ENCODE measurements around the gene GABBR2.

GABBR2 gene

DNA sequence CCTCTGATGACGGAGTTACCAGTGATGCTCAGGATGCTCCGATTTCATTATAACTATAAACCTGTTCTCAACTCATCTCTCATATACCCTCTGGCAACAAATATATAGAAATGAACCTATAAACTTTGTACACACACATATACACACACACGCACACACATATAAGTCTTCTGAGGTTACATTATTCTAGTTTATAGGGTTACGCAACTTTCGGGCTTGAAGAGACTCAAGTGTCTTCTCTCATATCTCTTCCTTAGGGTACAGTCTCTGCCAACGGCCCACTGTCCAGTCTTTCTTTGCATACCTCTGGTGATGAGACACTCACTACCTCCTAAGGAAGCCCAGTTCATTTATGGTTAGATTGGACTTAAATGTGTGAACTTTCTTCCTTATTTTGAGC lies 383.9 kb downstream of the GABBR2 start:
- no peak overlapping the region for H3K4me3 ChIP-seq (ENCODE audit: low read depth, low read length)
- no peak for TF ChIP-seq CTCF (IDR thresholded peaks at IDR 0.05; ENCODE audit: control insufficient read depth, extremely low read depth, insufficient read depth)
- DNase-seq (ENCODE audit: low read depth), result no peak

GRCh38 chr9:98323831-98324135 lies 385.0 kb downstream of the GABBR2 start:
- no peak for DNase-seq (ENCODE audit: low read depth)
- TF ChIP-seq CTCF (IDR thresholded peaks at IDR 0.05; ENCODE audit: control insufficient read depth, extremely low read depth, insufficient read depth), result no peak
- H3K4me3 ChIP-seq (ENCODE audit: low read depth, low read length), result no peak overlapping the region

DNA sequence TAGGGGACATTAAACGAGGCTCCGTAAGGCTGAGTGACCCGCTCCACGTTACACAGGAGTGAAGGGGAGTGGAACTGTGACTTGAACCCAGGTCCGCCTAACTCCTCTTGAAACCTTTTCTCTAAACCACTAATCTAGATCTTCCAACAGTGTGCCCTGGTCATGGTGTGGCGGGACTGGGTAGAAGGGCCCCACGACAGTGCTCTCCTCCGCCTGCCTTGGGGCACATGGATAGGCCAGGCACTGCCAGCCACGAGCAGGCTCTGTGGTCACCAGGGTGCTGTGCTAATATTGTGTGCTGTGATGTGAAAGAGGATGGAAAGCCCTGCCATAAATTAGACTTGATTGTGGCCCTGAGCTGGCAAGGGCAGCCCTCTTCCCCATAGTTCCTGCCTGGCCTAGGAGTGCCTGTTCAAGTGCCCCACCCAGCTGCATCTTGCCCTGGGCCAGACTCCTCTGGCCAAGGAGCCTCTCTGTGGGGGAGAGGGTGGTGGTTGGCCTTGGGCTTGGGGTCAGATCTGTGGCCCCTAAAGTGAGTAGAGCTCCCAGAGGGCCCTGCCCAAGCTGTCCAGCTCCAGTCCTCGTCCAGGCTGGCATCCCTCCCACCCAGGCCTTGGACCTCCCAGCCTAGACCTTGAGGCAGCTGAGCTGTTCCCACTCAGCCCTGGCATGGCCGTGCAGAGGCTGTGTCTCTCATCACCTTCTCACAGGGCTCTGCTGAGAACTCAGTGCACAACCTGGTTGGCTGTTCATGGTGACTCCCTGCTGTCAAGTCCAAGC lies 385.5 kb downstream of the GABBR2 start:
- DNase-seq (ENCODE audit: low read depth), result no peak
- TF ChIP-seq CTCF (IDR thresholded peaks at IDR 0.05; ENCODE audit: control insufficient read depth, extremely low read depth, insufficient read depth), result no peak
- H3K4me3 ChIP-seq (ENCODE audit: low read depth, low read length), result no peak overlapping the region

GRCh38 chr9:98321269-98321668 lies 387.5 kb downstream of the GABBR2 start:
- TF ChIP-seq CTCF (IDR thresholded peaks at IDR 0.05; ENCODE audit: control insufficient read depth, extremely low read depth, insufficient read depth), result no peak
- no peak overlapping the region for H3K4me3 ChIP-seq (ENCODE audit: low read depth, low read length)
- DNase-seq (ENCODE audit: low read depth), result no peak

DNA sequence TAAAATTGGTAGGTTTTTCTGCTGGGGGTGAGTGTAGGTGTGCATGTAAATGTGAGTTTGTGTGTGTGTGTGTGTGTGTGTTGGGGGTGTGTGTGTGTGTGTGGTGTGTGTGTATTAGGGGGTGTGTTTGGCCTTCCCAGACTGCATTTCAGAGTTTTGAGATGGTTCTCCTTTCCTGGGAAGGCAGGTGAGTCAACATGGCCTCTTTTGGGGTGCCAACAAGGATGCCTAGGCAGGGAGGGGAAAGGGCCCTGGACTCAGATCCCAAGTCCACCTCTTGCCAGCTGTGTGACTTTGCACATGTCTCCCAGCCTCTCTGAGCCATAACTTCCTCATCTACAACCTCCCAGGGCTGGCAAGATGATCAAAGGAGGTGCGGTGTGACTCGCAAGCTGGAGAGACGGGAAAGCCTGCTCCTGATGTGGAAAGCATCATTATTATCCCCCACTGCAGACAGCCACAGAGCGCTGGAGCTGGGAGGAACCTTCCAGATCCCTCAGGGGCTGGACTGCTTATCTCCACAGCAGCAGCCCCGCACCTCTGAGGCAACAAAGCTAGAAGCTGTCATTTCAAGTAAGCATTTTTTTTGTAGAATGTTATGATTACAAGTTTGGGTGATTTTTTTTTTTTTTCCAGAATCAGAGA lies 389.8 kb downstream of the GABBR2 start:
- H3K4me3 ChIP-seq (ENCODE audit: low read depth, low read length), result no peak overlapping the region
- no peak for TF ChIP-seq CTCF (IDR thresholded peaks at IDR 0.05; ENCODE audit: control insufficient read depth, extremely low read depth, insufficient read depth)
- no peak for DNase-seq (ENCODE audit: low read depth)

GRCh38 chr9:98318041-98318790 lies 390.5 kb downstream of the GABBR2 start:
- no peak for TF ChIP-seq CTCF (IDR thresholded peaks at IDR 0.05; ENCODE audit: control insufficient read depth, extremely low read depth, insufficient read depth)
- no peak for DNase-seq (ENCODE audit: low read depth)
- H3K4me3 ChIP-seq (ENCODE audit: low read depth, low read length), result no peak overlapping the region

All from LNCaP clone FGC (cell line).